Osteocyte (in vitro differentiated cells): ENCODE data around the gene NR2C2AP. TPM values are rescaled to one million over a fixed set of nuclear protein-coding genes. Genes with fewer than 3 reads are reported as not detected.
A peak's percentile ranks its signal among the peaks of the same experiment; 100 is the strongest.

Experiments
- DNase-seq: peaks from one replicate; pipeline ENCODE4 v3.0.0; 2021; ENCODE audit warnings: mixed read lengths; ENCODE audit not compliant: unreplicated experiment; ENCODE audit errors: extremely low spot score
- H3K27ac Mint-ChIP-seq: one replicate; pipeline ENCODE4 v1.8.0; 2021; ENCODE audit warnings: mild to moderate bottlenecking, mixed read lengths; ENCODE audit not compliant: unreplicated experiment
- H3K27me3 Mint-ChIP-seq: one replicate; pipeline ENCODE4 v1.8.0; 2021; ENCODE audit warnings: mixed read lengths; ENCODE audit not compliant: unreplicated experiment
- H3K36me3 Mint-ChIP-seq: one replicate; pipeline ENCODE4 v1.8.0; 2021; ENCODE audit warnings: mixed read lengths; ENCODE audit not compliant: unreplicated experiment
- H3K4me1 Mint-ChIP-seq: one replicate; pipeline ENCODE4 v1.8.0; 2021; ENCODE audit warnings: mixed read lengths; ENCODE audit not compliant: unreplicated experiment
- H3K4me3 Mint-ChIP-seq: one replicate; pipeline ENCODE4 v1.8.0; 2021; ENCODE audit warnings: mild to moderate bottlenecking, moderate library complexity, mixed read lengths; ENCODE audit not compliant: unreplicated experiment
- H3K9me3 Mint-ChIP-seq: one replicate; pipeline ENCODE4 v1.8.0; 2021; ENCODE audit warnings: mixed read lengths; ENCODE audit not compliant: unreplicated experiment
- CTCF ChIP-seq: fragments of 200-600 bp; sonication (generic); IDR thresholded peaks from 2 replicates; pipeline ENCODE4 v1.5.0; 2021; ENCODE audit warnings: antibody characterized with exemption, mild to moderate bottlenecking, moderate library complexity
- total RNA-seq: library from RNA; stranded (reverse); gene quantifications from 2 replicates; pipeline ENCODE4 v1.2.1, GENCODE V29; 2021

The NR2C2AP gene
- total RNA-seq, 1 donor from 2014 or later, result 11.6 TPM

DNA sequence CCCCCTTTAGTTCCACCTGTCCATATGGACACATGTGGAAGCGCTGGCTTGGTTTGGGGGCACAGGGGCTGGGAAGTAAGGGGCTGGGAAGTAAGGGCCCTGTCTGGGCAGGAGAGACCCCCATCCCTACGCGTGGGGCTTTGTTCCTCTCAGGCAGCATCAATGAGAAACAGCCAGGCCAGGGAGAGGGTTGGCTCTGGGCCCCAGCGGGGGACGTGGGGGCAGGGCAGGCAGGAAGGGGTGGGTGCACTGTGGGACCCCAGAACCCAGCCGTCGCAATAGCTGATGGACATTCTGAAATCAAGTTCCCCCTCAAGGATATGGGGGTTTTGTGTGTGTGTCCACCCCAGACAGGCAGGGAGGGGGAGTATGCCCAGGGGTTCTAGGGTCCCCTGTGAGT, 9.7 kb upstream of the NR2C2AP start:
- DNase-seq, result no peak
- Mint-ChIP-seq H3K4me1 (no peaks in the 10 kb centered on the region), H3K4me3 (no peak overlapping the region), H3K27ac (no peak overlapping the region), H3K9me3 (no peaks in the 10 kb centered on the region), H3K27me3 (peaks cover 37% of the 10 kb centered on the region), H3K36me3 (no peaks in the 10 kb centered on the region)
- no peak for TF ChIP-seq CTCF

GRCh38 chr19:19211499-19212420, 8.5 kb upstream of the NR2C2AP start, which contains the start of gene NCAN:
Gene NCAN, plus strand, starts transcription at chr19:19211958. Its CDS starts 4,996 bp downstream, at chr19:19216954.
- Mint-ChIP-seq H3K4me3 (no peak within 1 kb of the TSS), H3K27me3 (peaks cover 34% of the 10 kb centered on the region), H3K4me1 (no peaks in the 10 kb centered on the region), H3K9me3 (no peaks in the 10 kb centered on the region), H3K36me3 (no peaks in the 10 kb centered on the region), H3K27ac (no peak within 1 kb of the TSS)
- DNase-seq, result peak; percentile 80
- TF ChIP-seq CTCF, result no peak

GRCh38 chr19:19209372-19209771, 6.2 kb upstream of the NR2C2AP start:
- Mint-ChIP-seq H3K4me1 (no peaks in the 10 kb centered on the region), H3K27ac (no peak overlapping the region), H3K27me3 (peaks cover 33% of the 10 kb centered on the region), H3K4me3 (no peak overlapping the region), H3K36me3 (no peaks in the 10 kb centered on the region), H3K9me3 (no peaks in the 10 kb centered on the region)
- TF ChIP-seq CTCF, result no peak
- no peak for DNase-seq

GRCh38 chr19:19207637-19208572, 4.7 kb upstream of the NR2C2AP start:
- Mint-ChIP-seq H3K27ac (no peak overlapping the region), H3K9me3 (no peaks in the 10 kb centered on the region), H3K4me1 (peaks cover 4% of the 10 kb centered on the region), H3K27me3 (peaks cover 20% of the 10 kb centered on the region), H3K36me3 (no peaks in the 10 kb centered on the region), H3K4me3 (no peak overlapping the region)
- no peak for TF ChIP-seq CTCF
- no peak for DNase-seq
